Chondrocyte (in vitro differentiated cells): ENCODE data around the gene DENND2A. TPM values are rescaled to one million over a fixed set of nuclear protein-coding genes. Genes with fewer than 3 reads are reported as not detected.

ENCODE experiments used
- DNase-seq: peaks from one replicate; pipeline ENCODE4 v3.0.0; 2021; ENCODE audit warnings: mixed read lengths, low spot score
- H3K27ac Mint-ChIP-seq: one replicate; pipeline ENCODE4 v1.8.0; 2021; ENCODE audit warnings: mild to moderate bottlenecking, moderate library complexity, mixed read lengths; ENCODE audit not compliant: unreplicated experiment
- H3K27me3 Mint-ChIP-seq: 2 replicates; pipeline ENCODE4 v1.8.0; 2021; ENCODE audit warnings: low read depth, mixed read lengths
- H3K36me3 Mint-ChIP-seq: 2 replicates; pipeline ENCODE4 v1.8.0; 2021; ENCODE audit warnings: low read depth, mixed read lengths
- H3K4me1 Mint-ChIP-seq: 2 replicates; pipeline ENCODE4 v1.8.0; 2021; ENCODE audit warnings: low read depth, mild to moderate bottlenecking, mixed read lengths
- H3K4me3 Mint-ChIP-seq: one replicate; pipeline ENCODE4 v1.8.0; 2021; ENCODE audit warnings: mild to moderate bottlenecking, moderate library complexity, mixed read lengths; ENCODE audit not compliant: unreplicated experiment
- H3K9me3 Mint-ChIP-seq: 2 replicates; pipeline ENCODE4 v1.8.0; 2021; ENCODE audit warnings: low read depth, mixed read lengths
- total RNA-seq: library from RNA; stranded (reverse); gene quantifications from 3 replicates; pipeline ENCODE4 v1.2.1, GENCODE V29; 2021
- TF ChIP-seq, protein P1 (sequence below): fragments of 200-600 bp; sonication (generic); IDR thresholded peaks from 2 replicates; pipeline ENCODE4 v1.5.0; 2021; ENCODE audit warnings: antibody characterized with exemption, mild to moderate bottlenecking, moderate library complexity

DENND2A gene
- total RNA-seq, 1 donor from 2014 or later: 16.0 TPM

DNA sequence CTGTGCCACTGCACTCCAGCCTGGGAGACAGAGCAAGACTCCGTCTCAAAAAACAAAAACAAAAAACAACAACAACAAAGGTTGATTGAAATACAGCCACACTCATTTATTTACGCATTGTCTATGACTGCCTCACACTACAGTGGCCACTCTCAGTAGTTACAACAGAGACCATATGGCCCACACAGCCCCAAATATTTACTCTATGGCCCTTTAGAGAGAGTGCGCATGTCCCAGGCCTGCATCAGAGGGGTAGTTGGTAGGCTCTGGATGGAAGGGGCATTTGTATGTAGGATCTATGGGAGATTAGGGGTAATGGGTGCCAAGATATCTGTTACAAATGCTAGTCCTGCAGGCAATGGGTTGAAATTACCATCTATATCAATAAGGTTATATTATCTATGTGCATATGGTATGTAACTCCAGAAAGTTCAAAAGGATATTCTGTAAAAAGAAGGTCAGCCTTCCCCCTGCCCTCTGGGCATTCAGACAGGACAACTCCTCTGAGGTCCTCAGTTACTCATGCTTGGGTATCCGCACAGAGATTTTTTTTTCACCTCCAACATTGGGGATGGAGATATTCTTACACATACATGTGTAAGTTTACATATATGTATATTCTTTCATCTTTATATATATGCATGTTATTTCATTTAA is 56.3 kb downstream of the DENND2A start:
- Mint-ChIP-seq H3K27me3 (no peaks in the 10 kb centered on the region), H3K36me3 (peaks cover 16% of the 10 kb centered on the region), H3K27ac (no peak overlapping the region), H3K4me1 (no peaks in the 10 kb centered on the region), H3K9me3 (no peaks in the 10 kb centered on the region), H3K4me3 (no peak overlapping the region)
- no peak for DNase-seq
- TF ChIP-seq, protein P1, sequence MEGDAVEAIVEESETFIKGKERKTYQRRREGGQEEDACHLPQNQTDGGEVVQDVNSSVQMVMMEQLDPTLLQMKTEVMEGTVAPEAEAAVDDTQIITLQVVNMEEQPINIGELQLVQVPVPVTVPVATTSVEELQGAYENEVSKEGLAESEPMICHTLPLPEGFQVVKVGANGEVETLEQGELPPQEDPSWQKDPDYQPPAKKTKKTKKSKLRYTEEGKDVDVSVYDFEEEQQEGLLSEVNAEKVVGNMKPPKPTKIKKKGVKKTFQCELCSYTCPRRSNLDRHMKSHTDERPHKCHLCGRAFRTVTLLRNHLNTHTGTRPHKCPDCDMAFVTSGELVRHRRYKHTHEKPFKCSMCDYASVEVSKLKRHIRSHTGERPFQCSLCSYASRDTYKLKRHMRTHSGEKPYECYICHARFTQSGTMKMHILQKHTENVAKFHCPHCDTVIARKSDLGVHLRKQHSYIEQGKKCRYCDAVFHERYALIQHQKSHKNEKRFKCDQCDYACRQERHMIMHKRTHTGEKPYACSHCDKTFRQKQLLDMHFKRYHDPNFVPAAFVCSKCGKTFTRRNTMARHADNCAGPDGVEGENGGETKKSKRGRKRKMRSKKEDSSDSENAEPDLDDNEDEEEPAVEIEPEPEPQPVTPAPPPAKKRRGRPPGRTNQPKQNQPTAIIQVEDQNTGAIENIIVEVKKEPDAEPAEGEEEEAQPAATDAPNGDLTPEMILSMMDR: no peak

DNA sequence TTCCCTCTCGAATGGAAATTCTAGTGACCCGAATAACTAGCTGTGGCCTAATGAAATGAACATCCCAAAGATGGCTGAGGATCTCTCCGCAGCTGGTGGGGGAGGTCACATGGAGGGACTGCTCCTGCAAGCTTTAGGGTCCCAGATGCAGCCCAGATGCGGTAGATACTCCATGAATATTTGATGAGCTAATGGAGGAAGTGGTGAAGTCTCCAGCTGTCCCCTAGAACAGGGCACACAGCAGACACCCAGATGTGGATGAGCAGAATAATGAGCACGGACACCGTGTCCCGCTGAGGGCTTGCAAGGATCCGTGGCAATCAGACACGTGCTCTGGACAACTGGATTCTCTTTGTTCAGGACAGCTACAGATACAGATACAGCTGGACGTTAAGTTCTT is 59.2 kb downstream of the DENND2A start:
- TF ChIP-seq, protein P1: no peak
- Mint-ChIP-seq H3K36me3 (peaks cover 10% of the 10 kb centered on the region), H3K27ac (no peak overlapping the region), H3K27me3 (no peaks in the 10 kb centered on the region), H3K4me3 (no peak overlapping the region), H3K4me1 (no peaks in the 10 kb centered on the region), H3K9me3 (no peaks in the 10 kb centered on the region)
- DNase-seq: no peak

DNA sequence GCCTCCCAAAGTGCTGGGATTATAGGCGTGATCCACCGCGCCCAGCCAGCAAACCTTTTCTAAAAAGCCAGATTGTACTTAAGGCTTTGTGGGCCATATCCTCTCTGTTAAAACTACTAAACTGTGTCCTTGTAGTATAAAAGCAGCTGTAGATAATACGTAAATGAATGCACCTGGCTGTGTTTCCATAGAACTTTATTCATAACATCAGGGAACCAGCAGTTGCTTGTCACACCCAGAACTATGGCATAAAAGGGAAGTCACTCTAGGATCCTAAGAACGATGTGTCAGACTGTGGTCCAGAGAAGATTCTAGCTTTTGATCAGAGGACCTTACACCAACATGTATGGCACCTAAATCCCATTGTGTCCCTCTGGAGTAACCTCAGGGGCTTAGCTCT is 63.0 kb downstream of the DENND2A start:
- Mint-ChIP-seq H3K27me3 (no peaks in the 10 kb centered on the region), H3K4me3 (no peak overlapping the region), H3K27ac (no peak overlapping the region), H3K9me3 (no peaks in the 10 kb centered on the region), H3K36me3 (peaks cover 8% of the 10 kb centered on the region), H3K4me1 (no peaks in the 10 kb centered on the region)
- no peak for DNase-seq
- TF ChIP-seq, protein P1: no peak

DNA sequence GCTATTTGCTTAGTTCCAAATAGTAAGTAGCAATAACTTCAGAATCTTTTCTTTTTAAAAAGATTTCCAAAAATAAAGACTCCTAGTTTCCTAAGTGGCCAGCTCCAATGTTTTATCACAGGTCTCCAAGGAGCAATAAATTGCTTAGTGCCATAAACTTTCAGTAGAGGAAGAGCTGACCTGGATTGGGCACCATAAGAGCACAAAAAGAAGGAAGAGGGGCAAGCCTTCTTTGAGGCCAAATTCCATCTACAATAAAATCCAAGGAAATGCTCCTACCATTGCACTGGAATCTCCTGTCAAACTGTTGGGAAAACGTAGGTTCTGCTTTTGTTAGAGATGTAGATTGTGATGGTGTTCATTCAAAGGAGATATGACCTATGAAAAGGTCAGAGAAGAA is 64.0 kb downstream of the DENND2A start:
- H3K9me3 Mint-ChIP-seq: no peaks in the 10 kb centered on the region
- no peaks in the 10 kb centered on the region for H3K4me1 Mint-ChIP-seq
- no peak overlapping the region for H3K27ac Mint-ChIP-seq
- H3K4me3 Mint-ChIP-seq: no peak overlapping the region
- no peak for DNase-seq
- no peaks in the 10 kb centered on the region for H3K27me3 Mint-ChIP-seq
- H3K36me3 Mint-ChIP-seq: peaks cover 8% of the 10 kb centered on the region
- TF ChIP-seq, protein P1: no peak

DNA sequence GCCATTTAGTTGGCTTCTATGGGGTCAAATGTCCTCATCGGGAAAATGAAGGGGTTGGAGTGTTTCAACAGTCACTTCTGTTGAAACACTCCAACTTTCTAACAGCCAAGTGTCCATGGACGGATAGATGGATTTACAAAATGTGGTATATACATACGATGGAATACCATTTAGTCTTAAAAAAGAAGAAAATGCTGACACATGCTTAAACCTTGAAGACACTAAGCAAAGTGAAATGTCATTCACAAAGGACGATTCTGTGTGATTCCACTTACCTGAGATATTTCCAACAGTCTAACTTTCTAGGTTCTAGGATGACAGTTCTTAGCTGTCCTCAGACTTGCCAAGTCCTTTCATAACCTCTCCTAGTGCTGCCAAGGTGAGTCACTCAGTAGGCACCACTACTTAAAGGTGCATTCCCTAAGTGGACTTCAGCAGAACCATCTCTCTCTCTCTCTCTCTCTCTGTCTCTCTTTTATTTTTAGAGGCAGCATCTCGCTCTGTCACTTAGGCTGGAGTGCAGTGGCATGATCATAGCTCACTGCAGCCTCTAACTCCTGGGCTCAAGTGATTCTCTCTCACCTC is 69.0 kb downstream of the DENND2A start:
- TF ChIP-seq, protein P1: no peak
- H3K27ac Mint-ChIP-seq: no peak overlapping the region
- peaks cover 15% of the 10 kb centered on the region for H3K4me1 Mint-ChIP-seq
- no peaks in the 10 kb centered on the region for H3K27me3 Mint-ChIP-seq
- H3K4me3 Mint-ChIP-seq: no peak overlapping the region
- no peak for DNase-seq
- no peaks in the 10 kb centered on the region for H3K9me3 Mint-ChIP-seq
- peaks cover 8% of the 10 kb centered on the region for H3K36me3 Mint-ChIP-seq
